ENCODE results near the gene DHRSX. TPM values are rescaled to one million over a fixed set of nuclear protein-coding genes. Genes with fewer than 3 reads are reported as not detected.
"Not testable (repeated sequence)": the region's sequence is repeated elsewhere in the genome, so short reads cannot be mapped to it uniquely, and the experiment has no call there.

Gene DHRSX
- polyA plus RNA-seq, 2 of the 4 experiments (the other 2 are of a cell fraction), result 32.1 to 56.3 TPM

GRCh38 chrX:2423899-2424298, 76.9 kb downstream of the DHRSX start:
- FAIRE-seq, result no peak
- Histone ChIP-seq H3K27ac (no peak overlapping the region), H3K4me2 (no peak overlapping the region), H3K4me1 (no peaks in the 10 kb centered on the region), H3K4me3 (no peak overlapping the region), H3K9me3 (no peaks in the 10 kb centered on the region)
- 73% methylated on average over 4 of the region's 4 CpGs for WGBS (ENCODE audit: missing lambda C conversion rate)
- CTCF ChIA-PET, result no interaction called here
- no peak for ATAC-seq
- POLR2A ChIA-PET, result no interaction called here
- TF ChIP-seq ZNF302 (CRISPR knock-in tag; IDR thresholded peaks at IDR 0.05) (no peak), SMC3 (IDR thresholded peaks at IDR 0.05) (no peak), FOXS1 (CRISPR knock-in tag; IDR thresholded peaks at IDR 0.05) (no peak), RARB (CRISPR knock-in tag; IDR thresholded peaks at IDR 0.05) (no peak), SREBF2 (IDR thresholded peaks at IDR 0.05) (no peak), HOXA7 (CRISPR knock-in tag; IDR thresholded peaks at IDR 0.05) (no peak), USF2 (IDR thresholded peaks at IDR 0.05) (no peak), RCOR1 (IDR thresholded peaks at IDR 0.05; ENCODE audit: low read depth, low read length) (no peak)
- no peak for DNase-seq (ENCODE audit: low read depth in 1 of 2, low spot score in 1 of 2)

- Histone ChIP-seq H3K4me3 (no peak overlapping the region), H3K4me2 (no peak overlapping the region), H3K9me3 (no peaks in the 10 kb centered on the region), H3K27ac (no peak overlapping the region), H3K4me1 (no peaks in the 10 kb centered on the region)
- ChIA-PET POLR2A (no interaction called here), CTCF (no interaction called here)
- WGBS (ENCODE audit: missing lambda C conversion rate), result 57% methylated on average over 8 of the region's 8 CpGs
- TF ChIP-seq PHF8 (IDR thresholded peaks at IDR 0.05; ENCODE audit: borderline replicate concordance, low read depth) (no peak), FOSL2 (IDR thresholded peaks at IDR 0.05) (no peak), FOSL2 (CRISPR knock-in tag; IDR thresholded peaks at IDR 0.05) (no peak), HOXB13 (CRISPR knock-in tag; IDR thresholded peaks at IDR 0.05; ENCODE audit: low read depth) (no peak), KDM1A (IDR thresholded peaks at IDR 0.05; ENCODE audit: low read depth) (no peak), TFCP2L1 (CRISPR knock-in tag; IDR thresholded peaks at IDR 0.05) (no peak), POLR2A (IDR thresholded peaks at IDR 0.05; ENCODE audit: low read length) (no peak), USF2 (IDR thresholded peaks at IDR 0.05) (no peak), HES2 (IDR thresholded peaks at IDR 0.05) (no peak), GATA3 (IDR thresholded peaks at IDR 0.05; ENCODE audit: borderline replicate concordance) (no peak), ZC3H11A (IDR thresholded peaks at IDR 0.05) (no peak), HMGXB4 (CRISPR knock-in tag; IDR thresholded peaks at IDR 0.05; ENCODE audit: borderline replicate concordance) (no peak), FOSB (CRISPR knock-in tag; IDR thresholded peaks at IDR 0.05) (no peak), CHD4 (IDR thresholded peaks at IDR 0.05; ENCODE audit: borderline replicate concordance) (no peak), NFE2L2 (conservative IDR thresholded peaks at IDR 0.05; ENCODE audit: low read length) (no peak), EP300 (IDR thresholded peaks at IDR 0.05) (no peak), JUNB (IDR thresholded peaks at IDR 0.05) (no peak)
- no peak for DNase-seq (ENCODE audit: low read depth in 1 of 2, low spot score in 1 of 2)
- ATAC-seq, result peak in 1 of 2 experiments; percentile 43; a peak in 2 of 6 replicates
- FAIRE-seq, result no peak
Observed at GRCh38 chrX:2423282-2423681, 77.5 kb downstream of the DHRSX start.

- H3K27ac ChIP-seq; H3K4me3 ChIP-seq; CTCF ChIA-PET; H3K4me1 ChIP-seq; ATAC-seq; H3K4me2 ChIP-seq; DNase-seq (ENCODE audit: low read depth in 1 of 2, low spot score in 1 of 2); H3K9me3 ChIP-seq; FAIRE-seq; POLR2A ChIA-PET: not testable (repeated sequence)
- 93% methylated on average over 6 of the region's 7 CpGs for WGBS (ENCODE audit: missing lambda C conversion rate)
Observed at GRCh38 chrX:2419418-2419817, 81.4 kb downstream of the DHRSX start.

All from A549 (cell line).